H1 (cell line): ENCODE data around the gene MTARC2. TPM values are rescaled to one million over a fixed set of nuclear protein-coding genes. Genes with fewer than 3 reads are reported as not detected.

Source experiments
- CTCF ChIA-PET: fragments of 300-600 bp; sonication (Branson Sonifier 250); formaldehyde crosslinking; loops from one replicate; lab custom pipeline; 2021; ENCODE audit not compliant: partially characterized antibody; lab: Charles Lee
- POLR2A ChIA-PET: fragments of 300-600 bp; sonication (Branson Sonifier 250); formaldehyde crosslinking; loops from one replicate; lab custom pipeline; 2021; ENCODE audit warnings: inconsistent platforms; ENCODE audit not compliant: partially characterized antibody; lab: Charles Lee
- DNase-seq, 2 experiments: peaks; one replicate each; pipeline versions ENCODE4 v3.0.0 to v3.0.0-alpha.2; 2010 to 2022; ENCODE audit warnings: low spot score in 2 of 2, low read depth in 1 of 2, mixed read lengths in 1 of 2
- FAIRE-seq: peaks from 2 replicates; lab custom pipeline; 2011; peaks lifted over from hg19 to GRCh38; lab: Jason Lieb, UNC
- H2AFZ ChIP-seq: 2 replicates; pipeline ENCODE4 v1.8.1; 2012; ENCODE audit warnings: low read length, inconsistent platforms
- H2AK5ac ChIP-seq: 2 replicates; pipeline ENCODE4 v1.6.1; 2013; ENCODE audit warnings: low read depth, low read length
- H2BK120ac ChIP-seq: replicated peaks from 2 replicates; pipeline ENCODE3; 2013; ENCODE audit warnings: low read depth, low read length, inconsistent platforms
- H2BK12ac ChIP-seq: 2 replicates; pipeline ENCODE4 v1.6.1; 2013; ENCODE audit warnings: low read depth, low read length
- H2BK15ac ChIP-seq: 2 replicates; pipeline ENCODE4 v1.6.1; 2013; ENCODE audit warnings: low read length
- H2BK20ac ChIP-seq: 2 replicates; pipeline ENCODE4 v1.6.1; 2013; ENCODE audit warnings: low read length
- H2BK5ac ChIP-seq: 2 replicates; pipeline ENCODE4 v1.6.1; 2013; ENCODE audit warnings: low read depth, low read length
- H3K14ac ChIP-seq: 2 replicates; pipeline ENCODE4 v1.6.1; 2013; ENCODE audit warnings: inconsistent platforms; ENCODE audit not compliant: insufficient read length
- H3K18ac ChIP-seq: 2 replicates; pipeline ENCODE4 v1.6.1; 2013; ENCODE audit warnings: low read length; ENCODE audit errors: extremely low read depth
- H3K23ac ChIP-seq: 2 replicates; pipeline ENCODE4 v1.6.1; 2013; ENCODE audit warnings: inconsistent platforms; ENCODE audit not compliant: insufficient read length
- H3K23me2 ChIP-seq: 2 replicates; pipeline ENCODE4 v1.6.1; 2013; ENCODE audit warnings: low read depth, low read length
- H3K27ac ChIP-seq: 2 replicates; pipeline ENCODE4 v1.6.1; 2011; ENCODE audit warnings: low read depth, low read length, inconsistent platforms
- H3K27me3 ChIP-seq, 4 experiments: replicated peaks in 1 of 4; 1 replicate in 1 of 4; 2 replicates in 3 of 4; pipeline versions ENCODE4 v1.6.1 to v1.8.1; 2011 to 2013; ENCODE audit warnings: low read length in 3 of 4, mild to moderate bottlenecking in 3 of 4, inconsistent platforms in 2 of 4, mixed read lengths in 2 of 4, moderate library complexity in 1 of 4; ENCODE audit not compliant: control insufficient read depth in 3 of 4, insufficient read depth in 3 of 4; ENCODE audit errors: extremely low read depth in 1 of 4
- H3K36me3 ChIP-seq, 4 experiments: 2 replicates each; pipeline versions ENCODE4 v1.6.1 to v1.8.1; 2011 to 2013; ENCODE audit warnings: mild to moderate bottlenecking in 4 of 4, low read length in 3 of 4, moderate library complexity in 2 of 4, control low read depth in 1 of 4, inconsistent platforms in 1 of 4; ENCODE audit not compliant: insufficient read depth in 4 of 4, control insufficient read depth in 2 of 4
- H3K4ac ChIP-seq: replicated peaks from 2 replicates; pipeline ENCODE3; 2013; ENCODE audit warnings: low read length, low read depth, mixed read lengths, inconsistent platforms; ENCODE audit not compliant: insufficient read length
- H3K4me1 ChIP-seq, 4 experiments: replicated peaks in 1 of 4; 1 replicate in 1 of 4; 2 replicates in 3 of 4; pipeline versions ENCODE4 v1.6.1 to v1.8.1; 2011 to 2013; ENCODE audit warnings: low read length in 3 of 4, inconsistent platforms in 2 of 4, mixed read lengths in 1 of 4; ENCODE audit not compliant: insufficient read depth in 4 of 4, control insufficient read depth in 3 of 4
- H3K4me2 ChIP-seq, 2 experiments: 2 replicates each; pipeline versions ENCODE4 v1.6.1 to v1.8.1; 2011 to 2013; ENCODE audit warnings: low read depth in 2 of 2, low read length in 2 of 2, control low read depth in 1 of 2, inconsistent platforms in 1 of 2, mild to moderate bottlenecking in 1 of 2; ENCODE audit not compliant: insufficient read depth in 1 of 2
- H3K4me3 ChIP-seq, 4 experiments: fragments of 200-600, 300-600 bp in 1 of 4; sonication (generic), shearing (Covaris generic), sonication (Bioruptor Twin) in 1 of 4; 2 replicates each; pipeline versions ENCODE4 v1.5.1 to v1.8.1; 2011 to 2016; ENCODE audit warnings: low read length in 4 of 4, low read depth in 3 of 4, control low read depth in 2 of 4, inconsistent platforms in 2 of 4, mild to moderate bottlenecking in 2 of 4, mixed read lengths in 1 of 4, moderate library complexity in 1 of 4; ENCODE audit not compliant: insufficient read depth in 2 of 4; ENCODE audit errors: extremely low read depth in 1 of 4
- H3K56ac ChIP-seq: replicated peaks from 2 replicates; pipeline ENCODE3; 2013; ENCODE audit warnings: low read depth, mild to moderate bottlenecking, mixed read lengths, low read length, inconsistent platforms; ENCODE audit not compliant: insufficient read length
- H3K79me1 ChIP-seq: 2 replicates; pipeline ENCODE4 v1.6.1; 2013; ENCODE audit warnings: low read depth, low read length, control low read depth
- H3K79me2 ChIP-seq, 2 experiments: 2 replicates each; pipeline versions ENCODE4 v1.6.1 to v1.8.1; 2012 to 2013; ENCODE audit warnings: low read length in 2 of 2, mild to moderate bottlenecking in 2 of 2, inconsistent platforms in 1 of 2; ENCODE audit not compliant: insufficient read depth in 2 of 2, control insufficient read depth in 1 of 2
- H3K9ac ChIP-seq, 4 experiments: replicated peaks in 1 of 4; 1 replicate in 1 of 4; 2 replicates in 3 of 4; pipeline versions ENCODE4 v1.6.1 to v1.8.1; 2011 to 2013; ENCODE audit warnings: low read depth in 3 of 4, low read length in 3 of 4, control low read depth in 2 of 4, mild to moderate bottlenecking in 2 of 4, moderate library complexity in 2 of 4, inconsistent platforms in 1 of 4; ENCODE audit errors: extremely low read depth in 1 of 4
- H3K9me3 ChIP-seq, 2 experiments: 2 replicates each; pipeline versions ENCODE4 v1.6.1 to v1.8.1; 2012 to 2013; ENCODE audit warnings: mild to moderate bottlenecking in 2 of 2, moderate library complexity in 2 of 2, control low read depth in 1 of 2, inconsistent platforms in 1 of 2, low read depth in 1 of 2, low read length in 1 of 2, mixed read lengths in 1 of 2; ENCODE audit not compliant: insufficient read depth in 2 of 2
- H4K20me1 ChIP-seq, 2 experiments: replicated peaks in 1 of 2; 2 replicates each; pipeline versions ENCODE3 to v1.8.1; 2011 to 2013; ENCODE audit warnings: inconsistent platforms in 2 of 2, low read length in 2 of 2, mild to moderate bottlenecking in 1 of 2; ENCODE audit not compliant: insufficient read depth in 2 of 2, control insufficient read depth in 1 of 2
- H4K5ac ChIP-seq: 2 replicates; pipeline ENCODE4 v1.6.1; 2013; ENCODE audit warnings: low read length, low read depth, mixed read lengths, inconsistent platforms; ENCODE audit not compliant: insufficient read length
- H4K8ac ChIP-seq: 2 replicates; pipeline ENCODE4 v1.8.0; 2013; ENCODE audit warnings: mild to moderate bottlenecking, moderate library complexity, low read length, inconsistent platforms; ENCODE audit not compliant: insufficient read depth; ENCODE audit errors: extremely low read depth
- H4K91ac ChIP-seq: replicated peaks from 2 replicates; pipeline ENCODE3; 2013; ENCODE audit warnings: low read length, mixed read lengths, inconsistent platforms; ENCODE audit not compliant: insufficient read length
- ATF3 ChIP-seq: IDR thresholded peaks from 2 replicates; pipeline ENCODE4 v1.6.1; 2011; ENCODE audit warnings: low read depth, mild to moderate bottlenecking, low read length; ENCODE audit not compliant: insufficient read depth
- FOSL1 ChIP-seq: IDR thresholded peaks from 2 replicates; pipeline ENCODE4 v1.6.1; 2011; ENCODE audit warnings: mild to moderate bottlenecking, low read depth, low read length, moderate library complexity; ENCODE audit not compliant: insufficient read depth
- GABPA ChIP-seq: IDR thresholded peaks from 2 replicates; pipeline ENCODE4 v1.6.1; 2011; ENCODE audit warnings: mild to moderate bottlenecking, low read length, moderate library complexity, borderline replicate concordance; ENCODE audit not compliant: insufficient read depth
- GTF2F1 ChIP-seq: IDR thresholded peaks from 2 replicates; pipeline ENCODE4 v1.6.1; 2012; ENCODE audit warnings: low read depth, low read length, improper control_type of control experiment, borderline replicate concordance
- HDAC2 ChIP-seq, 2 experiments: fragments of 300-600 bp in 1 of 2; sonication (generic) in 1 of 2; IDR thresholded peaks; 2 replicates each; pipeline ENCODE4 v1.6.1; 2011 to 2012; ENCODE audit warnings: low read depth in 2 of 2, low read length in 2 of 2, mild to moderate bottlenecking in 2 of 2, moderate library complexity in 2 of 2, borderline replicate concordance in 1 of 2, inconsistent platforms in 1 of 2
- HDAC6 ChIP-seq: IDR thresholded peaks from one replicate; pipeline ENCODE4 v1.7.1; 2012; ENCODE audit warnings: low read depth, mild to moderate bottlenecking, inconsistent platforms, low read length, moderate library complexity
- KDM4A ChIP-seq: IDR thresholded peaks from one replicate; pipeline ENCODE4 v1.7.1; 2012; ENCODE audit warnings: low read depth, mild to moderate bottlenecking, moderate library complexity, low read length, inconsistent platforms; ENCODE audit not compliant: severe bottlenecking
- KDM5A ChIP-seq: fragments of 200-600 bp; IDR thresholded peaks from 2 replicates; pipeline ENCODE4 v1.7.1; 2012; ENCODE audit warnings: mild to moderate bottlenecking, low read length, inconsistent platforms, mixed read lengths
- POLR2AphosphoS5 ChIP-seq: IDR thresholded peaks from 2 replicates; pipeline ENCODE4 v1.6.1; 2011; ENCODE audit warnings: low read depth, low read length
- SIX5 ChIP-seq: IDR thresholded peaks from 2 replicates; pipeline ENCODE4 v1.6.1; 2011; ENCODE audit warnings: mild to moderate bottlenecking, low read depth, low read length
- USF2 ChIP-seq: IDR thresholded peaks from 2 replicates; pipeline ENCODE4 v1.6.1; 2011; ENCODE audit warnings: low read length, improper control_type of control experiment
- WGBS, 2 experiments: shearing (Covaris generic) in 1 of 2; methylation state at CpG; one replicate each; pipeline versions ENCODE4 v1.1.6 to v1.1.7; 2013 to 2015; ENCODE audit warnings: low lambda C conversion rate in 2 of 2, mixed read lengths in 2 of 2, inconsistent platforms in 1 of 2, low coverage in 1 of 2, missing lambda C conversion rate in 1 of 2; ENCODE audit not compliant: insufficient replicate concordance in 2 of 2, insufficient coverage in 1 of 2, insufficient read length in 1 of 2; ENCODE audit errors: extremely low coverage in 1 of 2, missing lambda C conversion rate in 1 of 2; 5-methylcytosine and 5-hydroxymethylcytosine counted together
- polyA plus RNA-seq, 7 experiments: library from polyadenylated mRNA; depleted of rRNA in 3 of 7; stranded (reverse) in 5 of 7; unstranded in 2 of 7; fragments of >200 nt in 5 of 7; fragments of 200-250 nt in 2 of 7; gene quantifications; 1 replicate in 5 of 7; 2 replicates in 1 of 7; 4 replicates in 1 of 7; pipeline versions ENCODE4 v1.2.1 to v1.2.3, GENCODE V29; 2011 to 2013; ENCODE audit warnings: missing spikeins in 2 of 7, mixed read lengths in 2 of 7
- total RNA-seq: library from RNA; stranded (reverse); fragmentation: NEBNext Ultra II Directional; extraction: Animal tissue kit (Norgen Biotek cat#: 25700); gene quantifications from 2 replicates; pipeline ENCODE4 v1.2.1, GENCODE V29; 2021

The MTARC2 gene
- total and polyA plus RNA-seq, 2 of the 8 experiments (the other 6 are each of a cell fraction or from before 2014, with no cell fraction given), result 7.2 to 7.9 TPM

- H3K4ac ChIP-seq, result no peak overlapping the region
- POLR2A ChIA-PET, result interaction anchor here (0.5 kb wide), 1 partner anchor 9 kb away, joined by 3 read pairs; no protein-coding TSS in a partner anchor
- peaks cover 0 to 3% (median 2%) of the 10 kb centered on the region in 4 experiments; a peak in 2 of 7 replicates for H3K4me1 ChIP-seq
- H2AFZ ChIP-seq, result no peak overlapping the region
- CTCF ChIA-PET, result interaction anchor here (1.4 kb wide), 1 partner anchor 22 kb away, joined by 4 read pairs; no protein-coding TSS in a partner anchor
- no peak overlapping the region for H3K23ac ChIP-seq
- no peak overlapping the region for H3K9ac ChIP-seq
- TF ChIP-seq KDM4A (no peak), GABPA (no peak), GTF2F1 (no peak), FOSL1 (no peak), ATF3 (no peak), KDM5A (no peak), POLR2AphosphoS5 (no peak), HDAC6 (no peak), HDAC2 (IDR thresholded peaks at IDR 0.05; ENCODE audit: borderline replicate concordance in 1 of 2, low read depth in 2 of 2, low read length in 2 of 2) (no peak), USF2 (no peak), SIX5 (no peak)
- H4K5ac ChIP-seq, result no peak overlapping the region
- H2BK20ac ChIP-seq, result no peak overlapping the region
- no peak overlapping the region for H3K18ac ChIP-seq
- no peaks in the 10 kb centered on the region for H3K23me2 ChIP-seq
- H3K4me2 ChIP-seq, result no peak overlapping the region
- no peaks in the 10 kb centered on the region for H3K9me3 ChIP-seq
- H3K14ac ChIP-seq, result no peak overlapping the region
- H4K8ac ChIP-seq, result no peak overlapping the region
- no peak overlapping the region for H3K56ac ChIP-seq
- H3K79me1 ChIP-seq, result no peaks in the 10 kb centered on the region
- no peak overlapping the region for H3K4me3 ChIP-seq
- no peak overlapping the region for H2BK5ac ChIP-seq
- no peaks in the 10 kb centered on the region; a peak in 1 of 8 replicates for H3K36me3 ChIP-seq
- H3K27me3 ChIP-seq, result peaks cover 0 to 2% (median 0%) of the 10 kb centered on the region in 4 experiments; a peak in 1 of 7 replicates
- peaks cover 0 to 7% of the 10 kb centered on the region in 2 experiments; a peak in 1 of 4 replicates for H3K79me2 ChIP-seq
- no peak overlapping the region for H2BK12ac ChIP-seq
- no peak overlapping the region for H3K27ac ChIP-seq
- no peaks in the 10 kb centered on the region for H4K20me1 ChIP-seq
- H2BK120ac ChIP-seq, result no peak overlapping the region
- DNase-seq, result no peak
- no peak overlapping the region for H2AK5ac ChIP-seq
- no peak overlapping the region for H2BK15ac ChIP-seq
- H4K91ac ChIP-seq, result no peak overlapping the region
- 85% methylated on average over 4 of the region's 4 CpGs; no CpG with 5 or more reads in 1 of the 2 experiments for WGBS, 2 experiments
- no peak for FAIRE-seq
These were observed 6.8 kb downstream of the MTARC2 start for GRCh38 chr1:220754918-220755295.
